Measurements from ENCODE around the gene FAM107B. TPM values are rescaled to one million over a fixed set of nuclear protein-coding genes. Genes with fewer than 3 reads are reported as not detected.

Gene FAM107B
- total and polyA plus RNA-seq, 2 experiments from 2014 or later = 85.5 to 85.9 TPM

- Histone ChIP-seq H3K27ac (no peak overlapping the region), H2AFZ (no peak overlapping the region), H3K79me2 (peaks cover 90% of the 10 kb centered on the region), H3K36me3 (replicated peaks; ENCODE audit: insufficient read depth, low read depth) (no peaks in the 10 kb centered on the region), H3K9me2 (replicated peaks; ENCODE audit: insufficient read depth) (no peaks in the 10 kb centered on the region), H3K4me1 (ENCODE audit: insufficient read depth) (peaks cover 35% of the 10 kb centered on the region), H3K9me3 (ENCODE audit: low read depth) (no peaks in the 10 kb centered on the region), H3K4me3 (no peak overlapping the region), H3K27me3 (no peaks in the 10 kb centered on the region), H4K20me1 (ENCODE audit: insufficient read depth, poor library complexity, severe bottlenecking) (no peaks in the 10 kb centered on the region), H3K4me2 (no peak overlapping the region)
- TF ChIP-seq EZH2phosphoT487 (IDR thresholded peaks at IDR 0.05; ENCODE audit: low read depth, severe bottlenecking, unreplicated experiment) (no peak), CTCF (IDR thresholded peaks at IDR 0.05; ENCODE audit: poor library complexity) (no peak), EZH2 (IDR thresholded peaks at IDR 0.05; ENCODE audit: borderline replicate concordance) (no peak)
- no peak for DNase-seq (ENCODE audit: low spot score)
- 90% methylated on average over 7 of the region's 7 CpGs for WGBS (ENCODE audit: low lambda C conversion rate, missing lambda C conversion rate)
Measured at GRCh38 chr10:14581553-14582321, 193.0 kb downstream of the FAM107B start.

GRCh38 chr10:14580671-14581332 lies 193.9 kb downstream of the FAM107B start:
- Histone ChIP-seq H3K9me3 (ENCODE audit: low read depth) (no peaks in the 10 kb centered on the region), H3K4me3 (no peak overlapping the region), H2AFZ (no peak overlapping the region), H3K36me3 (replicated peaks; ENCODE audit: insufficient read depth, low read depth) (no peaks in the 10 kb centered on the region), H3K79me2 (peaks cover 90% of the 10 kb centered on the region), H3K9me2 (replicated peaks; ENCODE audit: insufficient read depth) (no peaks in the 10 kb centered on the region), H3K4me1 (ENCODE audit: insufficient read depth) (peaks cover 27% of the 10 kb centered on the region), H3K4me2 (no peak overlapping the region), H3K27ac (no peak overlapping the region), H4K20me1 (ENCODE audit: insufficient read depth, poor library complexity, severe bottlenecking) (no peaks in the 10 kb centered on the region), H3K27me3 (no peaks in the 10 kb centered on the region)
- TF ChIP-seq CTCF (IDR thresholded peaks at IDR 0.05; ENCODE audit: poor library complexity) (no peak), EZH2phosphoT487 (IDR thresholded peaks at IDR 0.05; ENCODE audit: low read depth, severe bottlenecking, unreplicated experiment) (no peak), EZH2 (IDR thresholded peaks at IDR 0.05; ENCODE audit: borderline replicate concordance) (no peak)
- WGBS (ENCODE audit: low lambda C conversion rate, missing lambda C conversion rate) = 93% methylated on average over 13 of the region's 13 CpGs
- DNase-seq (ENCODE audit: low spot score) = no peak

GRCh38 chr10:14579405-14579804 lies 195.3 kb downstream of the FAM107B start:
- Histone ChIP-seq H3K27ac (peak overlapping the region; percentile 72), H3K4me3 (no peak overlapping the region), H3K4me1 (ENCODE audit: insufficient read depth) (peaks cover 29% of the 10 kb centered on the region), H2AFZ (no peak overlapping the region), H4K20me1 (ENCODE audit: insufficient read depth, poor library complexity, severe bottlenecking) (no peaks in the 10 kb centered on the region), H3K4me2 (peak overlapping the region; percentile 62), H3K9me3 (ENCODE audit: low read depth) (no peaks in the 10 kb centered on the region), H3K79me2 (peaks cover 90% of the 10 kb centered on the region), H3K36me3 (replicated peaks; ENCODE audit: insufficient read depth, low read depth) (no peaks in the 10 kb centered on the region), H3K27me3 (no peaks in the 10 kb centered on the region), H3K9me2 (replicated peaks; ENCODE audit: insufficient read depth) (no peaks in the 10 kb centered on the region)
- no peak for DNase-seq (ENCODE audit: low spot score)
- 50% methylated on average over 1 of the region's 1 CpG for WGBS (ENCODE audit: low lambda C conversion rate, missing lambda C conversion rate)
- TF ChIP-seq EZH2 (IDR thresholded peaks at IDR 0.05; ENCODE audit: borderline replicate concordance) = no peak
- no peak for TF ChIP-seq EZH2phosphoT487 (IDR thresholded peaks at IDR 0.05; ENCODE audit: low read depth, severe bottlenecking, unreplicated experiment)
- no peak for TF ChIP-seq CTCF (IDR thresholded peaks at IDR 0.05; ENCODE audit: poor library complexity)

Data from hepatocyte (in vitro differentiated cells).